Caki2 (cell line): ENCODE measurements around the gene TSHZ1. TPM values are rescaled to one million over a fixed set of nuclear protein-coding genes. Genes with fewer than 3 reads are reported as not detected.

Experiments used
- DNase-seq: peaks from one replicate; pipeline ENCODE4 v3.0.0-alpha.2; 2015; ENCODE audit warnings: low read depth
- in situ Hi-C: cut with HindIII; loops from 2 replicates; pipeline ENCODE4 v1.10.0; 2016; ENCODE audit warnings: low sequenced_read_pairs, low pct_unique_long_range_greater_than_20kb, mixed read lengths
- total RNA-seq: library from RNA; depleted of rRNA; stranded (reverse); fragments of >200 nt; shearing (Covaris generic); gene quantifications from 2 replicates; pipeline ENCODE4 v1.2.3, GENCODE V29; 2014; ENCODE audit warnings: low replicate concordance

The TSHZ1 gene
- total RNA-seq, 1 experiment from 2014 or later, result 10.4 TPM

GRCh38 chr18:75253784-75254183 is 43.2 kb downstream of the TSHZ1 start:
- in situ Hi-C loops, result no loop called here

DNA sequence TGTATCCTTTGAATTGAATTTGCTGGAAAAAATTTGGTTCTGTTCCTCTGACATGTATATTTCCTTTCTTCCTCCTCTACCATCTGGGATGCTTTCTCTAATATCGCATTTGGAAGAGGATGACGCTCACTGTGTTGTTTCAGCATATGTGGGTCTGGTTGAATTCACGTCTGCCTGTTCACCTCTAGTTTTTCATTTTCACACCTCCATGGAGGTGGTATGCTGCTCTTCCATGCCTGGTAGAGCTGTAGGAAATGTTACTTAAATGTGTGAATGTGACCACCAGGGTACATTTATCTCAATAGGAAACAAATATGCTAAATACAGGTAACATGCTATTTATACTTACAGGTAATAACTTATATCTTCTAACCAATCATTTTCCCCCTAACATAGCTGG is 44.5 kb downstream of the TSHZ1 start:
- in situ Hi-C loops, result no loop called here

More at GRCh38 chr18:75253784-75254183, 43.2 kb downstream of the TSHZ1 start:
- DNase-seq, result no peak

DNA sequence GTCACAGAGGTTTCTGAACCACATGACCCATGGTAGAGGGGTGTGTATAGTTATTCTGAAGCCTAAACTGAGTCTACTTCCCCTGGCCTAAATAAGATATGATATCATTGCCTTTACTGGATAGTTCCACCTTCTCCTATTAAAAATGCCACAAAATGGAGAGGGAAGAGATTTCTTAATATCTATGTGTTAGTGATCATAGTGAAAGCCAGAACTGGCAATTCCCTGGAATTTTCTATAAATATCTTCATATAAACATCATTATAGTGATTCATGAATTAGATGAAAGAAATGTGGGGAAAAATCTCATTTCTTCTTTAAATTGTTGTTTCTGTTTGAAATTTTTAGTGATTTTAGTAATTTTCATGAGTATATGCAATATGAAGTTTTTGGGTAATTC is 45.8 kb downstream of the TSHZ1 start:
- DNase-seq, result no peak
- in situ Hi-C loops, result no loop called here

More for the DNA sequence above, 44.5 kb downstream of the TSHZ1 start:
- no peak for DNase-seq

DNA sequence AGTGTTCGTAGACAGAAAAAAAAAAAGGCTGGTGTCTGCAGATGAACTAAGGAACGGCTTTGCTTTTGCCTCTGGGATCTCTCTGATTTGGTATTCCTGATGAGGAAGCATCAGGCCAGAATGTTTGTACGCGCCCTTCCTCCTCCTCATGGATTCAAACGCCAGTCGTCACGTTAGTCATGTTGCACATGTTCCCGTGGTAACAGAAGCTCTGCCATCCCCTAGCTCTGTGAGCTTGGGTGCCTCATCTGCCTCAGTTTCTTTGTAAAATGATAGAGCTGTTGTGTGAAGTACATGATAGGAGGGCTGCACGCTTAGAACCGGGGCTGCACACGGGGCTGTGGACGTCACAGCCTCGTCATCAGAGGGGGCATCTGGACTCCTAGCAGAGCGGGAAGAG is 47.0 kb downstream of the TSHZ1 start:
- DNase-seq, result no peak
- in situ Hi-C loops, result no loop called here

- in situ Hi-C loops, result no loop called here
- no peak for DNase-seq
These were observed 51.0 kb downstream of the TSHZ1 start for GRCh38 chr18:75261430-75262223.

- no peak for DNase-seq
- in situ Hi-C loops, result no loop called here
These were observed 51.9 kb downstream of the TSHZ1 start for GRCh38 chr18:75262511-75262910.

- in situ Hi-C loops, result no loop called here
- DNase-seq, result no peak
These were observed 53.6 kb downstream of the TSHZ1 start for GRCh38 chr18:75264195-75264594.

GRCh38 chr18:75264926-75265597 is 54.5 kb downstream of the TSHZ1 start:
- in situ Hi-C loops, result no loop called here
- DNase-seq, result no peak

DNA sequence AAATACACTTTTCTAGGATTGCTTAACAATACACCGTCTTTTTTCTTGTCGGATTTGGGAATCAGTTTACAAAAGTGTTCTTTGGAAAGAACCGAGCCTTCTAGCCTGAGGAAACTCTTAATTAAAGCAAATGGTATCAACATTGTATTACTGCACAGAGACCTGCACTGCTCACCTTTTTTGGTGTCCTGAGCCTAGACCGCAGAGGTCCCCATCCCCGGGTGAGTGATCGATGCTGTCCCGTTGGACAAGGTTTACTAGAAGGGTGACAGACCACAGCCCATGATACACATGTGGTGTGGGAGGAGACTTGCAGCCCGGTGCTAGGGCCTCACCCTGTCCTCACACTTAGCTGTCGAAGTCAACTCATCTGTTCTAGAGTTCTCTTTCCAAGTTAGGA is 55.3 kb downstream of the TSHZ1 start:
- DNase-seq, result no peak
- in situ Hi-C loops, result no loop called here

GRCh38 chr18:75267643-75268363 is 57.2 kb downstream of the TSHZ1 start:
- in situ Hi-C loops, result no loop called here

GRCh38 chr18:75268364-75268646 is 57.7 kb downstream of the TSHZ1 start:
- DNase-seq, result no peak
- in situ Hi-C loops, result no loop called here

More at GRCh38 chr18:75267643-75268363, 57.2 kb downstream of the TSHZ1 start:
- DNase-seq, result no peak

DNA sequence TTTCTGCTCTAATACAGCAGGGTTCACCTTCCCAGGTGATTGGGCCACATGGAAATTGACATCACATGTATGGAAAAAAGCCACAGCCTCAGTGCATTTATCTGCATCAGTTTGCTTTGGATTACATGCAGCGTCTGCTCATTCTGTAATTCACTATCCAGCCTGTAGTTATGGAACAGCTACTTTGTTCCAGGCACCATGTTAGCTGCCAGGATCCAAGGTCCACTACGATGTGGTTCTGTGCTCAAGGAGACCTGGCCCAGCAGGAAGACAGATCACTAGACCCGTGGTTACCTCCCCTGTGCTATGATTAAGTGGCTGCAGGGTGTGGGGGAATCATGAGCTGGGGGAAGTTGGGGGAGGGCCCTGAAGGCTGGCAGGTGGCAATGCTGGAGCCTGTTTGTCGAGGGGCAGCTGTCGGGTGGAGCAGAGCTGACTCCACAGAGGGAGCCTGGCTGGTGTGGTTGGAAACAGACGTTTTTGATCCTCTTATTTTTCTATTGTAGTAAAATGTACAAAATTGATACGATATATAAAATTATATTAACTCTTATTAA is 58.6 kb downstream of the TSHZ1 start:
- no peak for DNase-seq
- in situ Hi-C loops, result no loop called here

GRCh38 chr18:75269696-75270095 is 59.1 kb downstream of the TSHZ1 start:
- no peak for DNase-seq
- in situ Hi-C loops, result no loop called here

- in situ Hi-C loops, result no loop called here
- no peak for DNase-seq
These were observed 61.4 kb downstream of the TSHZ1 start for GRCh38 chr18:75271952-75272351.

GRCh38 chr18:75273817-75274216 is 63.2 kb downstream of the TSHZ1 start:
- no peak for DNase-seq
- in situ Hi-C loops, result no loop called here

- no peak for DNase-seq
- in situ Hi-C loops, result no loop called here
These were observed 64.6 kb downstream of the TSHZ1 start for GRCh38 chr18:75275226-75275625.

- DNase-seq, result no peak
- in situ Hi-C loops, result no loop called here
These were observed 66.4 kb downstream of the TSHZ1 start for GRCh38 chr18:75276818-75277609.

- DNase-seq, result no peak
- in situ Hi-C loops, result no loop called here
These were observed 67.0 kb downstream of the TSHZ1 start for GRCh38 chr18:75277610-75277928.
